ENCODE measurements around the gene XYLT1. TPM values are rescaled to one million over a fixed set of nuclear protein-coding genes. Genes with fewer than 3 reads are reported as not detected.

The XYLT1 gene
- polyA plus RNA-seq, 1 of the 3 experiments (the other 2 are of a cell fraction), result 17.6 TPM

DNA sequence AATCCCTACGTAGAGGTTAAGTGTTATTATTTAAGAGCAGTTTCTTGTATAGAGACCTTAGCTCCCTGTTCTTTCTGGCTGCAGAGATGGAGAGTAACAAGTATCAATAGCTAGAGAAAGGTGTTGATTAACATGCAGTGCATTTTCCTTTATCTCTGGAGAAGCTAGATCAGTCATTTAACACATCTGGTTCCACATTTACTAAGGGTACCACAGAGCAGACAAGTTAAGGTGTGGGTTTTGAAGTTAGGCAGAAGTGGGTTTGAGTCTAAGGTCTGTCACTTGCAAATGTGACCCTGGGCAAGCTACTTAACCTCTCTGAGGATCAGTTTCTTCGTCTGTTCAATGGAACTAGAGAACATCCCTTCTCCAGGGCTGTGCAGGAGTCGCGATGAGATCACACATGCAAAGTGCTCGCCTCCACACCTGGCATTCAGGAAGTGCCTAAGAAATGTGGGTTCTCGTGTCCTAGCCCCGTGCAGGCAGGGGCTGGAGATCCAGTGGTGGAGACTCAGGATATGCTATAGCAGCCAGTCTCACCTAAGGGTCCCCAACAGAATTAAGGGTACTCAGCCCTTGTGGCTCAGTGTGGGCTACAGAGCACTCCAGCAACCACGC, 224.4 kb downstream of the XYLT1 start:
- no peak overlapping the region for H3K4me2 ChIP-seq
- no peak overlapping the region for H3K9ac ChIP-seq
- H3F3A ChIP-seq (replicated peaks; ENCODE audit: insufficient read depth), result peaks cover 5% of the 10 kb centered on the region
- no peak overlapping the region for H2AFZ ChIP-seq (ENCODE audit: low read depth)
- no peak overlapping the region for H3K27ac ChIP-seq (ENCODE audit: low read depth in 2 of 2, low read length in 1 of 2)
- H3K9me3 ChIP-seq, result no peaks in the 10 kb centered on the region
- no peaks in the 10 kb centered on the region for H3K27me3 ChIP-seq (ENCODE audit: insufficient read depth)
- 85% methylated on average over 8 of the region's 8 CpGs for WGBS (ENCODE audit: low lambda C conversion rate)
- H3K36me3 ChIP-seq (replicated peaks in 1 of 2; ENCODE audit: control insufficient read depth in 1 of 2, insufficient read depth in 2 of 2, low read length in 1 of 2), result peaks cover 0 to 32% of the 10 kb centered on the region in 2 experiments
- no peaks in the 10 kb centered on the region for H3K9me2 ChIP-seq
- no peak for DNase-seq
- CTCF ChIA-PET, result interaction anchor here (0.6 to 1.0 kb wide), 3 partner anchors 18 to 150 kb away, joined by 3 to 5 read pairs (median 3); no protein-coding TSS in a partner anchor
- peaks cover 100% of the 10 kb centered on the region for H4K20me1 ChIP-seq (ENCODE audit: insufficient read depth)
- H3K4me3 ChIP-seq (ENCODE audit: low read depth in 2 of 2, low read length in 1 of 2), result no peak overlapping the region
- peaks cover 0 to 28% of the 10 kb centered on the region in 2 experiments; a peak in 2 of 4 replicates for H3K4me1 ChIP-seq (ENCODE audit: control insufficient read depth in 1 of 2, insufficient read depth in 2 of 2, low read depth in 1 of 2, low read length in 1 of 2)
- H3K79me2 ChIP-seq (ENCODE audit: insufficient read depth), result peaks cover 100% of the 10 kb centered on the region
- POLR2A ChIA-PET, result no interaction called here
- TF ChIP-seq NFIC (IDR thresholded peaks at IDR 0.05; ENCODE audit: borderline replicate concordance) (no peak), GATA2 (CRISPR knock-in tag; IDR thresholded peaks at IDR 0.05) (no peak), TCF12 (IDR thresholded peaks at IDR 0.05) (no peak), JUND (IDR thresholded peaks at IDR 0.05) (no peak), FOSL2 (IDR thresholded peaks at IDR 0.05; ENCODE audit: borderline replicate concordance, low read depth) (no peak), NRF1 (IDR thresholded peaks at IDR 0.05; ENCODE audit: low read depth, low read length) (no peak), MEF2A (IDR thresholded peaks at IDR 0.05; ENCODE audit: borderline replicate concordance, low read depth) (no peak), RFX5 (IDR thresholded peaks at IDR 0.05; ENCODE audit: low read length) (no peak), ELF1 (IDR thresholded peaks at IDR 0.05) (no peak), FOXM1 (IDR thresholded peaks at IDR 0.05; ENCODE audit: low read depth) (no peak), EP300 (IDR thresholded peaks at IDR 0.05; ENCODE audit: borderline replicate concordance in 1 of 2, low read depth in 1 of 2, low read length in 1 of 2) (no peak), SMC3 (IDR thresholded peaks at IDR 0.05; ENCODE audit: low read depth, low read length) (no peak)
- TF ChIP-seq, protein P1, sequence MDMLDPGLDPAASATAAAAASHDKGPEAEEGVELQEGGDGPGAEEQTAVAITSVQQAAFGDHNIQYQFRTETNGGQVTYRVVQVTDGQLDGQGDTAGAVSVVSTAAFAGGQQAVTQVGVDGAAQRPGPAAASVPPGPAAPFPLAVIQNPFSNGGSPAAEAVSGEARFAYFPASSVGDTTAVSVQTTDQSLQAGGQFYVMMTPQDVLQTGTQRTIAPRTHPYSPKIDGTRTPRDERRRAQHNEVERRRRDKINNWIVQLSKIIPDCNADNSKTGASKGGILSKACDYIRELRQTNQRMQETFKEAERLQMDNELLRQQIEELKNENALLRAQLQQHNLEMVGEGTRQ (IDR thresholded peaks at IDR 0.05; ENCODE audit: borderline replicate concordance, low read depth, low read length), result no peak
- TF ChIP-seq, protein P2, sequence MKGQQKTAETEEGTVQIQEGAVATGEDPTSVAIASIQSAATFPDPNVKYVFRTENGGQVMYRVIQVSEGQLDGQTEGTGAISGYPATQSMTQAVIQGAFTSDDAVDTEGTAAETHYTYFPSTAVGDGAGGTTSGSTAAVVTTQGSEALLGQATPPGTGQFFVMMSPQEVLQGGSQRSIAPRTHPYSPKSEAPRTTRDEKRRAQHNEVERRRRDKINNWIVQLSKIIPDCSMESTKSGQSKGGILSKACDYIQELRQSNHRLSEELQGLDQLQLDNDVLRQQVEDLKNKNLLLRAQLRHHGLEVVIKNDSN (IDR thresholded peaks at IDR 0.05; ENCODE audit: borderline replicate concordance, low read depth), result no peak
- TF ChIP-seq, protein P3, sequence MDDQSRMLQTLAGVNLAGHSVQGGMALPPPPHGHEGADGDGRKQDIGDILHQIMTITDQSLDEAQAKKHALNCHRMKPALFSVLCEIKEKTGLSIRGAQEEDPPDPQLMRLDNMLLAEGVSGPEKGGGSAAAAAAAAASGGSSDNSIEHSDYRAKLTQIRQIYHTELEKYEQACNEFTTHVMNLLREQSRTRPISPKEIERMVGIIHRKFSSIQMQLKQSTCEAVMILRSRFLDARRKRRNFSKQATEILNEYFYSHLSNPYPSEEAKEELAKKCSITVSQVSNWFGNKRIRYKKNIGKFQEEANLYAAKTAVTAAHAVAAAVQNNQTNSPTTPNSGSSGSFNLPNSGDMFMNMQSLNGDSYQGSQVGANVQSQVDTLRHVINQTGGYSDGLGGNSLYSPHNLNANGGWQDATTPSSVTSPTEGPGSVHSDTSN (IDR thresholded peaks at IDR 0.05), result no peak

DNA sequence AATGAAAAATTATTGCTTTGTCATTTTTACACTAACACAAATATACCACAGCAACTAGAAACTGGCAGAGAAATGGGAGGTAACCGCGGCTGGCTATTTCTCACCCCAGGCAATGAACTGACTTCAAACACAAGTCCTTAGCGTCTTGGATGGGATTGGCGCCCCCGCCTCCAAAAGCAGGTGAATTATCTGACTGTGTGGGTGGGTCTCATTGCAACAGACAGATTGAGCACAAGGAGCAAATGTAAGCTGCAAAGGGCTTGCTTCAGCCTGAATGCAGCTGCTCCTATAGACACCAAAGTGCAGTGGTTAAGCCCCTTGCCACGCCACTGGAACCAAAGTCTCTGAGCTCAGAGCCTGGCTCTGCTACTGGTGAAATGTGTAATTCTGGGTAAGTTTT, 225.0 kb downstream of the XYLT1 start:
- 77% methylated on average over 3 of the region's 6 CpGs for WGBS (ENCODE audit: low lambda C conversion rate)
- CTCF ChIA-PET, result interaction anchor here (0.6 to 1.0 kb wide), 4 partner anchors 18 to 235 kb away, joined by 3 to 5 read pairs (median 3); no protein-coding TSS in a partner anchor

More for the DNA sequence above, 225.0 kb downstream of the XYLT1 start:
- H3K9me2 ChIP-seq, result no peaks in the 10 kb centered on the region
- no peak overlapping the region for H3K4me3 ChIP-seq (ENCODE audit: low read depth in 2 of 2, low read length in 1 of 2)
- H3K79me2 ChIP-seq (ENCODE audit: insufficient read depth), result peaks cover 100% of the 10 kb centered on the region
- no peak for TF ChIP-seq SMC3 (IDR thresholded peaks at IDR 0.05; ENCODE audit: low read depth, low read length)
- TF ChIP-seq FOSL2 (IDR thresholded peaks at IDR 0.05; ENCODE audit: borderline replicate concordance, low read depth), result no peak
- H3F3A ChIP-seq (replicated peaks; ENCODE audit: insufficient read depth), result peaks cover 5% of the 10 kb centered on the region
- H3K27ac ChIP-seq (ENCODE audit: low read depth in 2 of 2, low read length in 1 of 2), result no peak overlapping the region
- H3K36me3 ChIP-seq (replicated peaks in 1 of 2; ENCODE audit: control insufficient read depth in 1 of 2, insufficient read depth in 2 of 2, low read length in 1 of 2), result peaks cover 0 to 33% of the 10 kb centered on the region in 2 experiments
- no peak for DNase-seq
- H3K4me2 ChIP-seq, result no peak overlapping the region
- H3K4me1 ChIP-seq (ENCODE audit: control insufficient read depth in 1 of 2, insufficient read depth in 2 of 2, low read depth in 1 of 2, low read length in 1 of 2), result peaks cover 0 to 28% of the 10 kb centered on the region in 2 experiments; a peak in 2 of 4 replicates
- no peak overlapping the region for H2AFZ ChIP-seq (ENCODE audit: low read depth)
- no peaks in the 10 kb centered on the region for H3K9me3 ChIP-seq
- POLR2A ChIA-PET, result no interaction called here
- H4K20me1 ChIP-seq (ENCODE audit: insufficient read depth), result peaks cover 100% of the 10 kb centered on the region
- no peaks in the 10 kb centered on the region for H3K27me3 ChIP-seq (ENCODE audit: insufficient read depth)
- no peak overlapping the region for H3K9ac ChIP-seq

All from SK-N-SH (cell line).